Keratinocyte (primary cell): Measurements from ENCODE around the gene RTP5. TPM values are rescaled to one million over a fixed set of nuclear protein-coding genes. Genes with fewer than 3 reads are reported as not detected.
"Not testable (repeated sequence)": the region's sequence is repeated elsewhere in the genome, so short reads cannot be mapped to it uniquely, and the experiment has no call there.

Experiments
- DNase-seq: peaks from one replicate; pipeline ENCODE4 v3.0.0-alpha.2; 2011; ENCODE audit warnings: low read depth, missing footprints, low spot score
- FAIRE-seq: peaks from 2 replicates; lab custom pipeline; 2011; peaks lifted over from hg19 to GRCh38; lab: Jason Lieb, UNC
- H2AFZ ChIP-seq: 2 replicates; pipeline ENCODE4 v1.6.0; 2012; ENCODE audit warnings: low read length, control low read depth, inconsistent platforms; ENCODE audit not compliant: control insufficient read depth
- H3K27ac ChIP-seq: 2 replicates; pipeline ENCODE4 v1.5.1; 2011; ENCODE audit warnings: low read length; ENCODE audit not compliant: control insufficient read depth, insufficient read depth
- H3K27me3 ChIP-seq: 3 replicates; pipeline ENCODE4 v1.6.0; 2011; ENCODE audit warnings: low read length; ENCODE audit not compliant: control insufficient read depth, insufficient read depth; ENCODE audit errors: extremely low read depth
- H3K36me3 ChIP-seq, 2 experiments: 2 replicates in 1 of 2; 3 replicates in 1 of 2; pipeline ENCODE4 v1.5.1; 2011; ENCODE audit warnings: low read length in 2 of 2, mild to moderate bottlenecking in 1 of 2; ENCODE audit not compliant: control insufficient read depth in 2 of 2, insufficient read depth in 2 of 2; ENCODE audit errors: extremely low read depth in 1 of 2
- H3K4me1 ChIP-seq: 3 replicates; pipeline ENCODE4 v1.5.1; 2011; ENCODE audit warnings: low read length; ENCODE audit not compliant: control insufficient read depth, insufficient read depth; ENCODE audit errors: extremely low read depth
- H3K4me2 ChIP-seq: 3 replicates; pipeline ENCODE4 v1.6.0; 2011; ENCODE audit warnings: low read depth, low read length; ENCODE audit not compliant: control insufficient read depth, insufficient read depth; ENCODE audit errors: extremely low read depth
- H3K4me3 ChIP-seq, 3 experiments: fragments of 200-600 bp in 1 of 3; sonication (generic) in 1 of 3; 2 replicates in 2 of 3; 3 replicates in 1 of 3; pipeline ENCODE4 v1.5.1; 2011 to 2016; ENCODE audit warnings: low read length in 3 of 3, mild to moderate bottlenecking in 3 of 3, control low read depth in 2 of 3, inconsistent platforms in 1 of 3, low read depth in 1 of 3, mixed read lengths in 1 of 3, mixed run types in 1 of 3, moderate library complexity in 1 of 3; ENCODE audit not compliant: control insufficient read depth in 2 of 3, insufficient read depth in 2 of 3; ENCODE audit errors: extremely low read depth in 1 of 3
- H3K79me2 ChIP-seq: 2 replicates; pipeline ENCODE4 v1.6.0; 2012; ENCODE audit warnings: low read length; ENCODE audit not compliant: control insufficient read depth, insufficient read depth
- H3K9ac ChIP-seq: 3 replicates; pipeline ENCODE4 v1.6.0; 2011; ENCODE audit warnings: low read length; ENCODE audit not compliant: control insufficient read depth, insufficient read depth; ENCODE audit errors: extremely low read depth
- H3K9me1 ChIP-seq: 3 replicates; pipeline ENCODE4 v1.6.0; 2011; ENCODE audit warnings: low read length; ENCODE audit not compliant: control insufficient read depth, insufficient read depth; ENCODE audit errors: extremely low read depth
- H3K9me3 ChIP-seq: 2 replicates; pipeline ENCODE4 v1.5.1; 2012; ENCODE audit warnings: low read depth, low read length; ENCODE audit not compliant: control insufficient read depth
- H4K20me1 ChIP-seq: 3 replicates; pipeline ENCODE4 v1.6.0; 2011; ENCODE audit warnings: low read length; ENCODE audit not compliant: control insufficient read depth, insufficient read depth; ENCODE audit errors: extremely low read depth
- EZH2 ChIP-seq: IDR thresholded peaks from one replicate; pipeline ENCODE4 v1.6.1; 2012; ENCODE audit warnings: inconsistent platforms, mild to moderate bottlenecking, low read length, moderate library complexity
- dilution Hi-C: fragments of 300-500 bp; cut with MboI; formaldehyde crosslinking; loops from one replicate; pipeline ENCODE4 v1.7.0; 2020; ENCODE audit warnings: low sequenced_read_pairs; ENCODE audit not compliant: extremely low pct_ligation_motif_present
- polyA plus RNA-seq, 5 experiments: library from polyadenylated mRNA; depleted of rRNA in 3 of 5; stranded (reverse) in 3 of 5; stranded (forward) in 1 of 5; unstranded in 1 of 5; fragments of >200 nt; gene quantifications; 1 replicate in 1 of 5; 2 replicates in 3 of 5; 3 replicates in 1 of 5; pipeline versions ENCODE4 v1.2.1 to v1.2.3, GENCODE V29; 2011 to 2012; ENCODE audit warnings: missing spikeins in 2 of 5, low read depth in 1 of 5, low replicate concordance in 1 of 5
- TF ChIP-seq, protein P1 (sequence below), 3 experiments: IDR thresholded peaks in 1 of 3; conservative IDR thresholded peaks in 1 of 3; optimal IDR thresholded peaks in 1 of 3; 2 replicates in 2 of 3; 3 replicates in 1 of 3; pipeline versions ENCODE3 to v1.5.1; 2011; ENCODE audit warnings: low read length in 3 of 3, mild to moderate bottlenecking in 3 of 3, moderate library complexity in 2 of 3, control low read depth in 1 of 3, inconsistent platforms in 1 of 3; ENCODE audit not compliant: insufficient read depth in 2 of 3; ENCODE audit errors: extremely low read depth in 1 of 3

The RTP5 gene
- polyA plus RNA-seq, 1 donor (not counting 4 experiments of a cell fraction or from before 2014, with no cell fraction given) = not detected

GRCh38 chr2:241822264-241822623 is 47.3 kb upstream of the RTP5 start:
- dilution Hi-C loops = no loop called here
- Histone ChIP-seq H3K27me3 (peaks cover 5% of the 10 kb centered on the region), H3K36me3 (no peaks in the 10 kb centered on the region), H3K27ac (no peak overlapping the region), H3K4me2 (no peak overlapping the region), H3K9me1 (no peaks in the 10 kb centered on the region), H3K79me2 (no peaks in the 10 kb centered on the region), H3K9me3 (peaks cover 4% of the 10 kb centered on the region), H3K4me1 (no peaks in the 10 kb centered on the region), H4K20me1 (no peaks in the 10 kb centered on the region), H2AFZ (no peak overlapping the region), H3K4me3 (no peak overlapping the region), H3K9ac (no peak overlapping the region)
- DNase-seq = no peak
- no peak for FAIRE-seq
- TF ChIP-seq EZH2 = no peak
- TF ChIP-seq, protein P1, sequence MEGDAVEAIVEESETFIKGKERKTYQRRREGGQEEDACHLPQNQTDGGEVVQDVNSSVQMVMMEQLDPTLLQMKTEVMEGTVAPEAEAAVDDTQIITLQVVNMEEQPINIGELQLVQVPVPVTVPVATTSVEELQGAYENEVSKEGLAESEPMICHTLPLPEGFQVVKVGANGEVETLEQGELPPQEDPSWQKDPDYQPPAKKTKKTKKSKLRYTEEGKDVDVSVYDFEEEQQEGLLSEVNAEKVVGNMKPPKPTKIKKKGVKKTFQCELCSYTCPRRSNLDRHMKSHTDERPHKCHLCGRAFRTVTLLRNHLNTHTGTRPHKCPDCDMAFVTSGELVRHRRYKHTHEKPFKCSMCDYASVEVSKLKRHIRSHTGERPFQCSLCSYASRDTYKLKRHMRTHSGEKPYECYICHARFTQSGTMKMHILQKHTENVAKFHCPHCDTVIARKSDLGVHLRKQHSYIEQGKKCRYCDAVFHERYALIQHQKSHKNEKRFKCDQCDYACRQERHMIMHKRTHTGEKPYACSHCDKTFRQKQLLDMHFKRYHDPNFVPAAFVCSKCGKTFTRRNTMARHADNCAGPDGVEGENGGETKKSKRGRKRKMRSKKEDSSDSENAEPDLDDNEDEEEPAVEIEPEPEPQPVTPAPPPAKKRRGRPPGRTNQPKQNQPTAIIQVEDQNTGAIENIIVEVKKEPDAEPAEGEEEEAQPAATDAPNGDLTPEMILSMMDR (optimal IDR thresholded peaks at IDR 0.05 in 1 of 3, IDR thresholded peaks at IDR 0.05 in 1 of 3, conservative IDR thresholded peaks at IDR 0.05 in 1 of 3; ENCODE audit: extremely low read depth in 1 of 3, insufficient read depth in 2 of 3, low read length in 3 of 3) = no peak

- H2AFZ ChIP-seq, H3K4me1 ChIP-seq, H3K4me2 ChIP-seq, H3K4me3 ChIP-seq, DNase-seq, H3K36me3 ChIP-seq, H3K79me2 ChIP-seq, dilution Hi-C loops, FAIRE-seq, H4K20me1 ChIP-seq, H3K27me3 ChIP-seq, H3K27ac ChIP-seq, H3K9me3 ChIP-seq, H3K9me1 ChIP-seq, H3K9ac ChIP-seq: not testable (repeated sequence)
These were observed 45.7 kb upstream of the RTP5 start for GRCh38 chr2:241823531-241824437.
